IMR-90 (cell line): ENCODE measurements around the gene FOSL1.

ENCODE experiments used
- CTCF ChIP-seq: conservative IDR thresholded peaks from 2 replicates; pipeline ENCODE4 v1.5.1; 2012; ENCODE audit warnings: mild to moderate bottlenecking, low read depth, low read length, improper control_type of control experiment
- ELK1 ChIP-seq: fragments of 150-350 bp; IDR thresholded peaks from 2 replicates; pipeline ENCODE4 v1.6.1; 2016; ENCODE audit warnings: low read depth, mild to moderate bottlenecking, low read length, moderate library complexity, borderline replicate concordance
- MAZ ChIP-seq: IDR thresholded peaks from 2 replicates; pipeline ENCODE4 v1.6.1; 2012; ENCODE audit warnings: low read depth, mild to moderate bottlenecking, low read length, improper control_type of control experiment, moderate library complexity, borderline replicate concordance
- POLR2A ChIP-seq: IDR thresholded peaks from 2 replicates; pipeline ENCODE4 v1.6.1; 2012; ENCODE audit warnings: mild to moderate bottlenecking, low read depth, low read length
- RCOR1 ChIP-seq: IDR thresholded peaks from 2 replicates; pipeline ENCODE4 v1.6.1; 2012; ENCODE audit warnings: mild to moderate bottlenecking, low read length, improper control_type of control experiment; ENCODE audit not compliant: insufficient replicate concordance

- TF ChIP-seq CTCF (no peak), MAZ (no peak), RCOR1 (no peak), ELK1 (no peak), POLR2A (no peak)
Measured at GRCh38 chr11:65922565-65922964, 22.4 kb upstream of the FOSL1 start.
